HepG2 (cell line): Measurements from ENCODE around the gene CHFR. TPM values are rescaled to one million over a fixed set of nuclear protein-coding genes. Genes with fewer than 3 reads are reported as not detected.
A peak's percentile ranks its signal among the peaks of the same experiment; 100 is the strongest.

Experiments used
- BRF2 ChIP-seq: sonication (generic); formaldehyde crosslinking; IDR thresholded peaks from 2 replicates; pipeline ENCODE4 v1.8.1; 2022; ENCODE audit warnings: mild to moderate bottlenecking, missing genetic modification reagents
- DRAP1 ChIP-seq: IDR thresholded peaks from 2 replicates; pipeline ENCODE4 v1.6.1; 2016; ENCODE audit warnings: missing genetic modification reagents, missing compliant biosample characterization
- GABPA ChIP-seq, 2 experiments: IDR thresholded peaks; 2 replicates each; pipeline ENCODE4 v1.6.1; 2011 to 2016; ENCODE audit warnings: low read depth in 2 of 2, low read length in 1 of 2, missing biosample characterization in 1 of 2, missing genetic modification characterization in 1 of 2
- HES4 ChIP-seq: sonication (generic); formaldehyde crosslinking; IDR thresholded peaks from 2 replicates; pipeline ENCODE4 v1.9.0; 2021; ENCODE audit warnings: mild to moderate bottlenecking, missing genetic modification reagents, borderline replicate concordance
- SIN3A ChIP-seq: IDR thresholded peaks from 2 replicates; pipeline ENCODE4 v1.6.1; 2011; ENCODE audit warnings: low read depth, mild to moderate bottlenecking, control low read depth, low read length, borderline replicate concordance
- SRSF4 ChIP-seq: fragments of 200-400 bp; formaldehyde crosslinking; IDR thresholded peaks from one replicate; pipeline ENCODE4 v1.6.1; 2018; ENCODE audit warnings: mild to moderate bottlenecking, low read depth, low read length, moderate library complexity; ENCODE audit not compliant: poor library complexity, severe bottlenecking
- SRSF9 ChIP-seq: fragments of 200-400 bp; formaldehyde crosslinking; IDR thresholded peaks from 2 replicates; pipeline ENCODE4 v1.6.1; 2018; ENCODE audit warnings: borderline replicate concordance, mild to moderate bottlenecking, low read depth, low read length; ENCODE audit not compliant: insufficient read depth, poor library complexity, severe bottlenecking
- TBL1XR1 ChIP-seq: fragments of 150-350 bp; IDR thresholded peaks from 2 replicates; pipeline ENCODE4 v1.6.1; 2014; ENCODE audit warnings: borderline replicate concordance, low read length; ENCODE audit not compliant: partially characterized antibody
- ZFYVE20 ChIP-seq: sonication (generic); formaldehyde crosslinking; IDR thresholded peaks from 2 replicates; pipeline ENCODE4 v1.8.0; 2023; ENCODE audit warnings: low read depth, mild to moderate bottlenecking, moderate library complexity, missing genetic modification reagents, borderline replicate concordance
- ZNF224 ChIP-seq: sonication (generic); formaldehyde crosslinking; IDR thresholded peaks from 2 replicates; pipeline ENCODE4 v1.5.0; 2020; ENCODE audit warnings: mild to moderate bottlenecking, missing genetic modification reagents
- ZNF264 ChIP-seq: sonication (generic); formaldehyde crosslinking; IDR thresholded peaks from 2 replicates; pipeline ENCODE4 v1.4.0; 2020; ENCODE audit warnings: missing genetic modification reagents
- ZNF275 ChIP-seq: sonication (generic); formaldehyde crosslinking; IDR thresholded peaks from 2 replicates; pipeline ENCODE4 v1.8.0; 2022; ENCODE audit warnings: missing genetic modification reagents, mild to moderate bottlenecking, inconsistent platforms, borderline replicate concordance
- ZNF350 ChIP-seq: sonication (generic); formaldehyde crosslinking; IDR thresholded peaks from 2 replicates; pipeline ENCODE4 v1.4.0; 2020; ENCODE audit warnings: mild to moderate bottlenecking, low read depth, missing genetic modification reagents, borderline replicate concordance
- ZNF510 ChIP-seq: sonication (generic); formaldehyde crosslinking; IDR thresholded peaks from 2 replicates; pipeline ENCODE4 v1.4.0; 2020; ENCODE audit warnings: low read depth, mild to moderate bottlenecking, missing genetic modification reagents
- ZNF550 ChIP-seq: sonication (generic); formaldehyde crosslinking; IDR thresholded peaks from 2 replicates; pipeline ENCODE4 v1.4.0; 2020; ENCODE audit warnings: mild to moderate bottlenecking, missing genetic modification reagents, borderline replicate concordance
- ZNF564 ChIP-seq: sonication (generic); formaldehyde crosslinking; IDR thresholded peaks from 2 replicates; pipeline ENCODE4 v1.8.1; 2023; ENCODE audit warnings: mild to moderate bottlenecking, missing genetic modification reagents
- ZNF589 ChIP-seq: sonication (generic); formaldehyde crosslinking; conservative IDR thresholded peaks from 2 replicates; pipeline ENCODE4 v1.8.0; 2022; ENCODE audit warnings: mild to moderate bottlenecking, moderate library complexity, missing genetic modification reagents
- ZNF772 ChIP-seq: sonication (generic); formaldehyde crosslinking; IDR thresholded peaks from 2 replicates; pipeline ENCODE4 v1.5.0; 2020; ENCODE audit warnings: mild to moderate bottlenecking, missing genetic modification reagents
- ZSCAN21 ChIP-seq: sonication (generic); formaldehyde crosslinking; IDR thresholded peaks from 2 replicates; pipeline ENCODE4 v1.8.0; 2022; ENCODE audit warnings: mild to moderate bottlenecking, missing genetic modification reagents, moderate library complexity, borderline replicate concordance
- polyA plus RNA-seq, 8 experiments: library from polyadenylated mRNA; depleted of rRNA in 3 of 8; stranded (reverse) in 7 of 8; unstranded in 1 of 8; fragments of >200 nt; fragmentation: Illumina TruSeq in 4 of 8; extraction: Trizol in 4 of 8; gene quantifications; 2 replicates each; pipeline versions ENCODE4 v1.2.1 to v1.2.3, GENCODE V29; 2011 to 2016; ENCODE audit warnings: low read depth in 4 of 8, missing spikeins in 1 of 8, mixed read lengths in 1 of 8; ENCODE audit not compliant: insufficient read depth in 1 of 8
- total RNA-seq, 5 experiments: library from RNA; depleted of rRNA; stranded (reverse); fragments of >200 nt; fragmentation: Illumina TruSeq; extraction: Trizol; gene quantifications; 2 replicates each; pipeline ENCODE4 v1.2.3, GENCODE V29; 2016; ENCODE audit warnings: low read depth in 1 of 5
- TF ChIP-seq, protein P1 (sequence below): sonication (generic); formaldehyde crosslinking; IDR thresholded peaks from 2 replicates; pipeline ENCODE4 v1.4.0; 2020; ENCODE audit warnings: missing genetic modification reagents

The CHFR gene
- total and polyA plus RNA-seq, 2 of the 13 experiments (the other 11 are each of a cell fraction or from before 2014, with no cell fraction given) = 21.4 to 21.5 TPM

DNA sequence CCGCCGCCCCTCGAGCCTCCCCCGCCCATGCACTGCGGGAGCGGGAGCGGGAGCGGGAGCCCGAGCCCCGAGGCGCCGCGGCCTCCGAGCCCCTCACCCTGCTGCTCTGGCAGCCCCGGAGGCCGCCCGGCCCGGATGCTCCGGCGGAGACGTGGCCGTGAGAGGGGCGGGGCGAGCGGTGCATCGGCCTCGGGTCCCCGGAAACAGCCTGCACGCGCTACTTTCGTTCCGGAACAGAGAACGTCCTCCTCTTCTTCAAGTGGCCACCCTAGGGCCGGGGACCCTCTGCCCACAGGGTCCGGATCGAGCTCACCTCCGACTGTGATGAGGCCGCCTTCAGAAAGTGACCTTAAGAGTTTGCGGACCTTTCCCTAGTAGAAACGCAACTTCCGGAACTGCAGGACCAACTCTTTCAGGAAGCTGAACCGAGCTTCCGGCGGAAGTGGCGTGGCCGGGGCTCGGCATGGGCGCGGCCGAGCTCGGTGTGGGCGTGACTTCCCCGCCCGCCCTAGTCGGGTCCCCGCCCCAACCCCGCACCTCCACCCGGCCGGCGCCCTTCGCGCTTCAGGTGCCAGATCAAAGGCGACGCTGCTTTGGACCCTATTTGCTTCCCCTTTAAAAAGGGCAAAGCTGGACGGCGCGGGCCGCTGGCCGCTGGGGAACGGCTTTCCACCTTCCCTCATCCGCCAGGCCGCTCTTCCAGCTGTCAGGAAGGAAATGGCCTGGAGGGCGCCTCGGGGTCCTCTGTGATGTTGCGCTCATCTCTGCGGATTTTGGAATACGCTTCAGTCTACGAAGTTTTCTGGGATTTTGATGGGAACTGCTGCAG is 58.5 kb downstream of the CHFR start, which contains the start of gene GOLGA3 (continued):
- TF ChIP-seq ZSCAN21 (CRISPR knock-in tag) (no peak), ZNF510 (peak; percentile 73; the same call in 1 of the 2 replicates), ZNF564 (CRISPR knock-in tag) (no peak), ZNF350 (CRISPR knock-in tag) (peak; percentile 87; the same call in 1 of the 2 replicates), BRF2 (CRISPR knock-in tag) (no peak), ZNF224 (CRISPR knock-in tag) (peak; percentile 88), SIN3A (peak; percentile 73; the same call in 1 of the 2 replicates), ZFYVE20 (CRISPR knock-in tag) (no peak), GABPA (IDR thresholded peaks at IDR 0.05; ENCODE audit: low read depth, low read length) (peak; percentile 89), GABPA (CRISPR knock-in tag; IDR thresholded peaks at IDR 0.05; ENCODE audit: low read depth) (peak; percentile 91), ZNF264 (CRISPR knock-in tag) (no peak; the same call in 1 of the 2 replicates), ZNF772 (CRISPR knock-in tag) (no peak; the same call in 1 of the 2 replicates), ZNF550 (no peak), ZNF589 (no peak), SRSF9 (no peak), DRAP1 (CRISPR knock-in tag) (peak; percentile 61; the same call in 1 of the 2 replicates), SRSF4 (no peak), HES4 (CRISPR knock-in tag) (no peak), ZNF275 (CRISPR knock-in tag) (no peak), TBL1XR1 (peak; percentile 40)
- TF ChIP-seq, protein P1, sequence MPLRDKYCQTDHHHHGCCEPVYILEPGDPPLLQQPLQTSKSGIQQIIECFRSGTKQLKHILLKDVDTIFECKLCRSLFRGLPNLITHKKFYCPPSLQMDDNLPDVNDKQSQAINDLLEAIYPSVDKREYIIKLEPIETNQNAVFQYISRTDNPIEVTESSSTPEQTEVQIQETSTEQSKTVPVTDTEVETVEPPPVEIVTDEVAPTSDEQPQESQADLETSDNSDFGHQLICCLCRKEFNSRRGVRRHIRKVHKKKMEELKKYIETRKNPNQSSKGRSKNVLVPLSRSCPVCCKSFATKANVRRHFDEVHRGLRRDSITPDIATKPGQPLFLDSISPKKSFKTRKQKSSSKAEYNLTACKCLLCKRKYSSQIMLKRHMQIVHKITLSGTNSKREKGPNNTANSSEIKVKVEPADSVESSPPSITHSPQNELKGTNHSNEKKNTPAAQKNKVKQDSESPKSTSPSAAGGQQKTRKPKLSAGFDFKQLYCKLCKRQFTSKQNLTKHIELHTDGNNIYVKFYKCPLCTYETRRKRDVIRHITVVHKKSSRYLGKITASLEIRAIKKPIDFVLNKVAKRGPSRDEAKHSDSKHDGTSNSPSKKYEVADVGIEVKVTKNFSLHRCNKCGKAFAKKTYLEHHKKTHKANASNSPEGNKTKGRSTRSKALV = no peak
